AG09319 (cell line): ENCODE measurements around the gene KDM3A.

Experiments used
- DNase-seq: peaks from one replicate; pipeline ENCODE4 v3.0.0-alpha.2; 2010; ENCODE audit warnings: low read depth; ENCODE audit errors: extremely low read depth
- CTCF ChIP-seq: IDR thresholded peaks from 2 replicates; pipeline ENCODE4 v1.5.1; 2011; ENCODE audit warnings: low read depth, mild to moderate bottlenecking, inconsistent platforms, low read length, moderate library complexity

Gene KDM3A

GRCh38 chr2:86398500-86399474 lies 42.4 kb upstream of the KDM3A start:
- DNase-seq = no peak
- no peak for TF ChIP-seq CTCF

- no peak for TF ChIP-seq CTCF
- no peak for DNase-seq
Observed at GRCh38 chr2:86400321-86400720, 40.9 kb upstream of the KDM3A start.

GRCh38 chr2:86410581-86410980 lies 30.6 kb upstream of the KDM3A start:
- no peak for DNase-seq
- no peak for TF ChIP-seq CTCF

DNA sequence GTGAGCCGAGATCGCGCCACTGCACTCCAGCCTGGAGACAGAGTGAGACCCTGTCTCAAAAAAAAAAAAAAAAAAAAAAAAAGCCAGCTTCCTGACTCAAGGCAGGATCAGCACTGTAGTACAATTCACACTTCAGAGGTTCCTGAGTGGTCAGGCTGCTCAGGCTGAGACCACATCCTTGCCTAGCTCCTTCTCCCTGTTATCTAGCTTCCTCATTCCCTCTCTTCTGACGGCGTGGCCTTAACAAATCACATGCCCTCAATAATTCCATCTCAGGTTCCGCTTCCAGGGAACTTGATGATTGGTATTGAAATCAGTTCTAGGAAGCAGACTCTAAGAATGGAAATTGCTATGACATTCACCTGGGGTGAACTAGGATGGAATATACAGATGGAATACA lies 29.8 kb upstream of the KDM3A start:
- no peak for TF ChIP-seq CTCF
- DNase-seq = no peak

- DNase-seq = no peak
Observed at GRCh38 chr2:86412007-86412406, 29.2 kb upstream of the KDM3A start.

DNA sequence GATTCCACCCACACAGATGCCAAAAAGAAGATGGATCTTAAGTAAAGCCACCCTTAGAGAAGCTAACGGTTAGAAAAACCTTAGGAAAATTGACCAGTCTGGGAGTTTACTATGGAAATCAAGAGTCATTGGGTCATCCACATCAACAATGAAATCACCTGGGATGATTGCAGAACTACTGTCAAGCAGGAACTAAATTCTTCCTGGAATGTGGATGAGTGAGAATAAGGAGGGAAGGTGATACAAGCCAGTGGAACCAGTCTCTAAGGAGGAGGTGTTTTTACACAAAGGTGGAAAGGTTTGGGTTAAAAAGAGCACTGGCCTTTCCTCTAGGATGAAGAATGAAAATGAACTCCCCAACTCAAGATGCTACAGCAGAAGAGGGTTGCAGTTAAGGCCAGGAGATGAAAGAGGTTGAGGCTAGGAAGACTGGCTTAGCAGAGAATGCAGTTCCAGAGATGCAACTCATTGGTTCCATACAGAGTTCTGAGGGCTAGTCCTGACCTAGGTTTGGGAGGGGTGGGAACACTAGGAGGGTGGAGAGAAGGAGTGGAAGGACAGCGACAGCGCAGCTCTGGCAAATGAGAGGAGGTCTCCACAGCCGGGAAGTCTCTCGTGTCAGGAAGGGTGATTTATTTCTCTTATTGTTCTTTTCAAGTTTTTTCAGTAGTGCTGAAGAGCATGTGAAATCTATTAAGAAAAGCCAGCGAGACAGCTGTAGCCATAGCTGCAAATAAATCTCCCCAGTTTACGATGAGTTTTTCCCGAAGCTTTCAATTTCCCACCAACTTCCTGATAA lies 27.7 kb upstream of the KDM3A start:
- TF ChIP-seq CTCF = no peak
- DNase-seq = no peak

More at GRCh38 chr2:86412007-86412406, 29.2 kb upstream of the KDM3A start:
- TF ChIP-seq CTCF = no peak

GRCh38 chr2:86414996-86415395 lies 26.2 kb upstream of the KDM3A start:
- no peak for TF ChIP-seq CTCF
- no peak for DNase-seq
